Activated naive CD4-positive, alpha-beta T cell treated with anti-CD3 and anti-CD28 coated beads, Interleukin-2, amount 10 ng/mL, durations not matched to agents 7 days and 5 days (primary cell): ENCODE results near the gene TBL3.

Experiments used
- CTCF ChIA-PET: fragments of 350-600 bp; sonication (Branson Sonifier 250); formaldehyde crosslinking; loops from one replicate; lab custom pipeline; 2021; ENCODE audit warnings: antibody characterized with exemption; lab: Charles Lee
- DNase-seq: peaks from one replicate; pipeline ENCODE4 v3.0.0-alpha.2; 2020
- H3K27ac Mint-ChIP-seq: one replicate; pipeline ENCODE4 v1.8.0; 2021; ENCODE audit warnings: mild to moderate bottlenecking, moderate library complexity, mixed read lengths
- H3K27me3 Mint-ChIP-seq: one replicate; pipeline ENCODE4 v1.8.0; 2021; ENCODE audit warnings: mild to moderate bottlenecking, mixed read lengths
- H3K36me3 Mint-ChIP-seq: one replicate; pipeline ENCODE4 v1.8.0; 2021; ENCODE audit warnings: mixed read lengths
- H3K4me1 Mint-ChIP-seq: one replicate; pipeline ENCODE4 v1.8.0; 2021; ENCODE audit warnings: mixed read lengths
- H3K4me3 Mint-ChIP-seq: one replicate; pipeline ENCODE4 v1.8.0; 2021; ENCODE audit warnings: mild to moderate bottlenecking, moderate library complexity, mixed read lengths
- H3K9me3 Mint-ChIP-seq: one replicate; pipeline ENCODE4 v1.8.0; 2021; ENCODE audit warnings: mixed read lengths

Gene TBL3

DNA sequence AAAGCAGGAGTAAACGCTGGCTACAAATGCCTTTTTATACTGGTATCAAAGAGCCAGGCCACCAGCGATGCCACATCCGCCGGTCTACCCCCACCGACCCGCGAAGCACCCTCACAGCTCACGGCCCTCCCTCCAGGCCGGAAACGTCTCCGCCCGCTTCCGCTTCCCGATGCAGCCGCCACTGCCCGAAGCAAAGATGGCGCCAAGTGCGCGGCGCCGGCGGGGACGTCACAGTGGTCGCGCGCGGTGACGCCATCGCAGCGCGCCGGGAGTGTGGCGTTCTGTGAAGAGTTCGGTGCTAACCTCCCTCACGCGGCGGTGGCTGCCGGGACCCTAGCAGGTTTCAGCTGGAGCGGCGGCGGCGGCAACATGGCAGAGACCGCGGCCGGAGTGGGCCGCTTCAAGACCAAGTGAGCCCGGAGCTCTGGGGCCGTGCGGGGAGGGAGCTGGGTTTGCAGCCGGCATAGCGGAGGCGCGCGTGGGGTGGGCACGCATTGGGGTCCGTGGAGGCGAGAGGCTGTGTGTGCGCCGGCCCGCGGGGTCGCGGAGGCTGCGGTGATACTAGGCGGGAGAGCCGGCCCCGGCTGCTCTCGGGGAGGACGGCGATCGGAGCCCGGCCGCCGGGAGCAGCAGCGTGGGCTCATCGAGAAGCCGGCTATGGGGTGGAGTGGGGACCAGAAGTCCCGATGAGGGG, at the start of gene TBL3:
TBL3 (plus strand) TSS at position 258 of the 694 bp plus-strand sequence; CDS start at position 370, 112 bp downstream.
- H3K9me3 Mint-ChIP-seq: no peaks in the 10 kb centered on the region
- CTCF ChIA-PET: interaction anchor here (1.0 to 1.4 kb wide), 3 partner anchors 11 to 13 kb away, joined by 3 to 5 read pairs (median 4); partner anchors contain the start of genes GFER and NDUFB10
- peak within 1 kb of the TSS; percentile 83 for H3K4me3 Mint-ChIP-seq
- peak within 1 kb of the TSS; percentile 100 for H3K27ac Mint-ChIP-seq
- H3K27me3 Mint-ChIP-seq: no peaks in the 10 kb centered on the region
- peak; percentile 97 for DNase-seq
- H3K36me3 Mint-ChIP-seq: peaks cover 14% of the 10 kb centered on the region
- peaks cover 41% of the 10 kb centered on the region for H3K4me1 Mint-ChIP-seq

GRCh38 chr16:1922357-1922756, 49.5 kb upstream of the TBL3 start:
- Mint-ChIP-seq H3K4me1 (no peaks in the 10 kb centered on the region), H3K27ac (no peak overlapping the region), H3K27me3 (peaks cover 83% of the 10 kb centered on the region), H3K4me3 (no peak overlapping the region), H3K9me3 (no peaks in the 10 kb centered on the region), H3K36me3 (no peaks in the 10 kb centered on the region)
- DNase-seq: no peak
- CTCF ChIA-PET: no interaction called here

DNA sequence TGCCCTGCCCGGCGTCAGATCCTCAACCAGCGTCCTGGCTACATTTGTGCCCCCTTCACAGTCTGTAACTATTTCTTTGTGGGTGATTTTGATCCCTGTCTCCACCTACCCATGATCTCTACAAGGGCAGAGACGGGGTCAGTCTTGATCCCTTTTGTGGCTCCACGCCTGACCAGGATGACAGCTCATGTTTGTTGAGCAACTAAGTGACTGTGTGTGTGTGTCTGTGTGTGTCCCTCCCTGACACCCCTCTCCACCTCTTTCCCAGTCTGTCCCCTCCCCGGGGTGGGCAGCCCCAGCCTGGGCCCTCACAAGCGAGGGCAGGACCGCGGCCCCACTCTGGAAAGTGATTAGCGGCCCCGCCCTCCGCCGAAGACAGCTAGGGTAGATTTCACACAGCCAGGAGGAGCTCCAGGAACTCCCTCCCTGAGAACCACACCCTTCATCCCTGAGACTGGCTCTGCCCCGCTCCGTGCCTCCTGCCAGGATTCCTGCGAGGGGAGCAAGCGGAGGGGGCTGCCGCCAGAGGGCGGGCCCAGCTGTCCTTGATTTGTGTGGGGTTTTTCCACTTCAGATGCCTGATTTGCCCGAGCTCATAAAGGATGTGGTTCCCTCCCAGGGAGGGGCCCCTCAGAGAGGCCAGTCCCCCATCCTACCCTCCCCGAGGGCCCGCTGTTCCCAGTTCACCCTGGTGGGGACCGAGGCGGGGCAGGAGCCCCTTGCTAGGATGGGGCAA, 48.4 kb upstream of the TBL3 start:
- CTCF ChIA-PET: interaction anchor here (1.3 to 1.4 kb wide), 2 partner anchors 15 to 110 kb away, joined by 3 to 6 read pairs; no protein-coding TSS in a partner anchor
- Mint-ChIP-seq H3K27ac (no peak overlapping the region), H3K36me3 (no peaks in the 10 kb centered on the region), H3K9me3 (no peaks in the 10 kb centered on the region), H3K4me3 (no peak overlapping the region), H3K27me3 (peaks cover 81% of the 10 kb centered on the region), H3K4me1 (no peaks in the 10 kb centered on the region)
- DNase-seq: no peak

- peaks cover 1% of the 10 kb centered on the region for H3K4me1 Mint-ChIP-seq
- peaks cover 74% of the 10 kb centered on the region for H3K27me3 Mint-ChIP-seq
- H3K36me3 Mint-ChIP-seq: no peaks in the 10 kb centered on the region
- no peak for DNase-seq
- no peak overlapping the region for H3K27ac Mint-ChIP-seq
- no peaks in the 10 kb centered on the region for H3K9me3 Mint-ChIP-seq
- H3K4me3 Mint-ChIP-seq: no peak overlapping the region
- CTCF ChIA-PET: interaction anchor here (1.3 to 1.4 kb wide), 2 partner anchors 15 to 111 kb away, joined by 3 to 6 read pairs; no protein-coding TSS in a partner anchor
Observed at GRCh38 chr16:1924095-1924494, 47.8 kb upstream of the TBL3 start.

DNA sequence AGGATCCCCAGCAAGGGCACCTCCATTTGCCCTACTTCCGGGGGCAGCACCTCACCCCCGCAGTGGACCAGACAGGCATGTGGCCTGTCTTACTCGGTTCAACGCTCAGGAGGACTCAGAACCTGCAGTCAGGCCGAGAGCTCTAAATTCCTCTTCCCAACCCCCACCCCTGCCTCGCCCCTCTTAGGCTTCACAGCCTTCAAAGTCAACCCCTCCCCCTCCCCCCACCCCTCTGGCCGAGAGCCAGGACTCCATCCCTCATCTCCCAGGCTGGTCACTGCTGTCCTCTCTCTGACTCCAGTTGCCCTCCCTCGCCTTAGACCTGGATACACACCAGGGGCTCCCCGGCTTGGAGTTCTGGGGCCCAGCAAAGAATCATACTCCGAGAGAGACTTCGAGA, 45.6 kb upstream of the TBL3 start:
- Mint-ChIP-seq H3K36me3 (no peaks in the 10 kb centered on the region), H3K9me3 (no peaks in the 10 kb centered on the region), H3K4me1 (peaks cover 4% of the 10 kb centered on the region), H3K4me3 (no peak overlapping the region), H3K27me3 (peaks cover 57% of the 10 kb centered on the region), H3K27ac (no peak overlapping the region)
- DNase-seq: no peak
- CTCF ChIA-PET: no interaction called here

GRCh38 chr16:1929105-1929504, 42.7 kb upstream of the TBL3 start:
- CTCF ChIA-PET: interaction anchor here (1.0 to 2.5 kb wide), 7 partner anchors 8 to 146 kb away, joined by 3 to 10 read pairs (median 4); partner anchors contain the start of genes MSRB1, NUBP2 and SPSB3
- Mint-ChIP-seq H3K27ac (no peak overlapping the region), H3K4me3 (peak overlapping the region; percentile 63), H3K9me3 (no peaks in the 10 kb centered on the region), H3K4me1 (peaks cover 4% of the 10 kb centered on the region), H3K36me3 (no peaks in the 10 kb centered on the region), H3K27me3 (peaks cover 45% of the 10 kb centered on the region)
- DNase-seq: peak; percentile 39

- CTCF ChIA-PET: interaction anchor here (1.0 to 2.5 kb wide), 5 partner anchors 11 to 147 kb away, joined by 3 to 10 read pairs (median 8); partner anchors contain the start of genes NUBP2 and SPSB3
Observed at GRCh38 chr16:1929578-1930337, 42.1 kb upstream of the TBL3 start.

GRCh38 chr16:1930338-1930720, 41.5 kb upstream of the TBL3 start:
- Mint-ChIP-seq H3K9me3 (no peaks in the 10 kb centered on the region), H3K27me3 (peaks cover 33% of the 10 kb centered on the region), H3K4me3 (no peak overlapping the region), H3K4me1 (peaks cover 4% of the 10 kb centered on the region), H3K27ac (no peak overlapping the region), H3K36me3 (no peaks in the 10 kb centered on the region)
- CTCF ChIA-PET: interaction anchor here (0.8 to 2.5 kb wide), 3 partner anchors 10 to 68 kb away, joined by 3 to 8 read pairs (median 3); no protein-coding TSS in a partner anchor
- no peak for DNase-seq

More at GRCh38 chr16:1929578-1930337, 42.1 kb upstream of the TBL3 start:
- Mint-ChIP-seq H3K36me3 (no peaks in the 10 kb centered on the region), H3K4me1 (peaks cover 4% of the 10 kb centered on the region), H3K4me3 (peak overlapping the region; percentile 35), H3K27ac (no peak overlapping the region), H3K9me3 (no peaks in the 10 kb centered on the region), H3K27me3 (peaks cover 39% of the 10 kb centered on the region)
- DNase-seq: peak; percentile 91

DNA sequence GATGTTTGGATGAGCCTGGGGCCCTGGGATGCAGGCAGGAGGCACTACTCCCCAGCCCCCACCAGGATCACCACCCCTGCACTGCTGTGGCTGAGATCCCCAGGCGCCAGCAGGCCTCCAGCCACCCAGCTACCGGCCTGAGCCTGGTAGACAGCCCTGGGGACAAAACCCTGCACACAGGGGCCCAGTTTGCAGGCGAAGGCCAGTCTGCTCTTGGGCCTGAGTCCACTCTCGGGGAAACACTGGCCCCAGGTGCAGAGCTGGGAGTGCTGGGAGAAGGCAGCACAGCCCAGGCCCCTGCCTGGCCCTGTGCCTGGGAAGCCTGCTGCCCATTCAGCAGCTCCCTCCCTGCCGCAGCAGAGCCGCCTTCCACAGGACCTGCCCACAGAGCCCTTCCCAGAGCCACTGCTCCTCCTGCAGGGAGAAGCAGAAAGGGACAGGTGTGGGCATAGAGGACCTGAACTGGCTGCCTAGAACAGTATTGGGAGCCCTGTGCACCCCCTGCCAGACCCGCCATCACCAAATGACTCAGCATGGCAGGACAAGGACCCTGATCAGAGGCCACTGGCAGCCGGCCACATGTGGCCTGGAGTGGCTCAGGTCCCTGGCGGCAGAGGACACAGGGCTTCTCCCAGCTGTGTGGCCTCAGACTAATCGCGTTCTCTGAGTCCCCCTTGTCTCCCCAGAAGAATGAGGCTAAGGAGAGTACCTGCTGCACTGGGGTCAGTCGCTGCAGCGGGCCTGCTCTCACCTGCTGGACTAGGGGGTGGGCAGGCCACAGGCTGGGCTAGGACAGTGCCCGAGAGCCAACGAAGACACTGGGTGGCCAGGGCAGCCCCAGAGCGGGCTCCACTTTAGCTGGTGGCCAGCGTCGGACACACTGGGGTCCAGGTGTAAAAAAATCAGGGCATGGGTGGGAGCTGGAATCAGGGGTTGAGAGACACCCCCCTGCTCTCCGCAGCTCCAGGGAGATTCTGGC, 39.5 kb upstream of the TBL3 start:
- H3K27me3 Mint-ChIP-seq: peaks cover 26% of the 10 kb centered on the region
- peaks cover 4% of the 10 kb centered on the region for H3K4me1 Mint-ChIP-seq
- CTCF ChIA-PET: interaction anchor here (1.5 kb wide), 1 partner anchor 9 kb away, joined by 3 read pairs; no protein-coding TSS in a partner anchor
- no peak overlapping the region for H3K27ac Mint-ChIP-seq
- no peaks in the 10 kb centered on the region for H3K36me3 Mint-ChIP-seq
- H3K9me3 Mint-ChIP-seq: no peaks in the 10 kb centered on the region
- H3K4me3 Mint-ChIP-seq: no peak overlapping the region
- no peak for DNase-seq

DNA sequence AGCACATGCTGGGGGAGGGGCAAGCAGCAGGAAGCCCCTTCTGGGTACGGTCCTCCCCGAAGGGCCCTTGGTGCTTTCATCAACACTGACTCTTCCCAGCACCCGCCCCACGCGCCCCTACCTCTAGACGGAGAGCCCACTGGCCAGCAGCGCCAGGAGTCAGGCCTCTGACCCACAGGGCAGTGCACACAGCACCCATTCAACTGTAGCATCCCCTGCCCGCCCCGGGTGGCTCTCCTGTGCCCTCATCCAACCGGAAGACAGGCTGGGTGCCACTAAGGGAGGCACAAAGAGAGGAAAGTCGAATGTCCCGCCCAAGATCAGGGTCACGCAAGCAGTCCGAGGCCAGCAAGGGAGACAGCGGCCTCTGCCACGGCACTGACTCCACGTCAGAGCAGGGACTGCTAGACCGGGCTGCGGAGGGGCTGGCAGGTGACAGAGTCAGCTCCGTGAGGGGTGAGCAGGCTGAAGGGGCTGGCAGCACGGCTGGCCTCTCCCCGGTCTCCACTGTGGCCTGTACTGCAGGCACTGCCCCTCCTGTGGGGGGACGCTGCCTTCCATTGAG, 38.7 kb upstream of the TBL3 start:
- CTCF ChIA-PET: interaction anchor here (1.5 kb wide), 1 partner anchor 8 kb away, joined by 3 read pairs; no protein-coding TSS in a partner anchor

DNA sequence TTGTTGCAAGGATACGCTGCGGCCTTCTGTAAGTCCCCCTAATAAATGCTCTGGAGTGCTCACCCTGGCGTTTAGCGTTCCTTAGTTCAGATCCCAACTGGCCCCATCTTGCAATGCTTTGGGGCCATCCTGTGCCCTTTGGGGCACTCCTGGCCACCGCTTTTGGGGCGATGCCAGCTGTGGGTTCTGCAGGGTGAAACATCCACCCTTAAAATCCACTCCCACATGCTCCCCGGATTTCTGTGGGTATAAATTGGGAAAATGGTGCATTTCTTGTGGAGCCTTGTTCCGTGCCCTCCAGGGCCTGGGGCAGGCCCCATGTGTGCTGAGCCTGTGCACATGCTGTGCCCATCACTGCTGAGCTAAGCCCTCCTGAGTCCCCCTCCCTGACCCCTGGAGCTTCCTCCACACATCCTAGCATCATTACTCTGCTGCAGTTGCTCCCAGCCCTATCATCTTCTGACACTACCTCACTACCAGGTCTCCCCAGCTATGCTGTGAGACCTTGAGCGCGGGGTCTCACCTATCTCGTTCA, 34.8 kb upstream of the TBL3 start:
- peaks cover 2% of the 10 kb centered on the region for H3K36me3 Mint-ChIP-seq
- CTCF ChIA-PET: interaction anchor here (1.0 kb wide), 1 partner anchor 8 kb away, joined by 4 read pairs; no protein-coding TSS in a partner anchor
- peaks cover 10% of the 10 kb centered on the region for H3K4me1 Mint-ChIP-seq
- peaks cover 17% of the 10 kb centered on the region for H3K27me3 Mint-ChIP-seq
- H3K27ac Mint-ChIP-seq: no peak overlapping the region
- DNase-seq: no peak
- H3K9me3 Mint-ChIP-seq: no peaks in the 10 kb centered on the region
- no peak overlapping the region for H3K4me3 Mint-ChIP-seq

More for the DNA sequence above, 38.7 kb upstream of the TBL3 start:
- Mint-ChIP-seq H3K4me3 (no peak overlapping the region), H3K9me3 (no peaks in the 10 kb centered on the region), H3K27ac (no peak overlapping the region), H3K27me3 (peaks cover 23% of the 10 kb centered on the region), H3K36me3 (no peaks in the 10 kb centered on the region), H3K4me1 (peaks cover 4% of the 10 kb centered on the region)
- no peak for DNase-seq

GRCh38 chr16:1938316-1938715, 33.5 kb upstream of the TBL3 start:
- Mint-ChIP-seq H3K9me3 (no peaks in the 10 kb centered on the region), H3K4me3 (no peak overlapping the region), H3K4me1 (peaks cover 18% of the 10 kb centered on the region), H3K27ac (no peak overlapping the region), H3K36me3 (peaks cover 2% of the 10 kb centered on the region), H3K27me3 (peaks cover 4% of the 10 kb centered on the region)
- DNase-seq: no peak
- CTCF ChIA-PET: no interaction called here
